ENCODE results near the gene CDHR2. TPM values are rescaled to one million over a fixed set of nuclear protein-coding genes. Genes with fewer than 3 reads are reported as not detected.

CDHR2 gene
- total and polyA plus RNA-seq, 12 donors, result 0.03 to 0.22 (median 0.19) TPM; not detected in 9

DNA sequence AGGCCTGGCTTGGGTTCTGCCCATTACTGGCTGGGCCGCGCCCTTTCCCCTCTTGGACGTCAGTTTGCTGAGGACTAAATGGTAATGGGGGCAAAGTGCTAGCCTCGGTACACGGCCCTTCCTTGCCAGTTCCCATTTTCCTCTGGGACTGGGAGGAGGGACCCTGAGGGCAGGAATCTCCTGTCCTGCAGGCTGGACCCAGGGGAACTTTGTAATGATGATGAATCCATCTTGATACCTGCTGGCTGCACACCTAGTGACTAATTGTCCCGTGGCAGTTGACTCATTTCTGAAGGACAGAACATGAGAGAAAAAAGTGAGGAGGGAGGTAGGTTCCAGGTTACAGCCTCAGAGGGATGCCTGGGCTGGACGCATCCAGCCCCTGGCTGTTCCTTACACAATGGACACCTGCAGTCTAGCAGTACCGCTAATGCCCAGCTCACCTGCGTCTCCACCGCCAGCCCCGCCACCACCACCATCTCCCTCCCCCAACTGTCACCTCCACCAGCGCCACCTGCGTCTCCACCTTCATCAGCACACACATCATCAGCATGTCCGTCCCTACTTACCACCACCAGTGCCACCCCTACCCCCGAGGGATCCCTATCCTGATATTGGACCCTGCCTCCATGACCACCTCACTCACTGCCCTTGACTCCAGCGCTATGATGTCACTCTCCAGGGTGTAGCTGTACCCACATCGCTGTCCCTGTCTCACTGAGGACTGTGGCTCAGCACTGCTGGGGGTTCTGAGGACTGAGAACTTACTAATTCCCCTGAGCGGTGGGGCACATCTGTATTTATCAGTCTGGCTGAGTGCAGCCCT lies 4.3 kb downstream of the CDHR2 start:
- ATAC-seq, result peak in 3 of 8 donors; percentile 16 to 34 (median 18)
- Histone ChIP-seq H3K27ac (no peak overlapping the region), H3K4me3 (no peak overlapping the region), H3K9me3 (no peaks in the 10 kb centered on the region), H3K4me1 (peaks cover 0 to 18% (median 0%) of the 10 kb centered on the region in 9 donors), H3K36me3 (no peaks in the 10 kb centered on the region), H3K27me3 (peaks cover 0 to 30% (median 17%) of the 10 kb centered on the region in 7 donors)
- WGBS, 2 donors, result 60 to 62% methylated on average over 18 of the region's 18 CpGs
- no peak for DNase-seq
- TF ChIP-seq CTCF (IDR thresholded peaks at IDR 0.05), result no peak
- intact Hi-C loops (cut with DNase I), result no loop called here

DNA sequence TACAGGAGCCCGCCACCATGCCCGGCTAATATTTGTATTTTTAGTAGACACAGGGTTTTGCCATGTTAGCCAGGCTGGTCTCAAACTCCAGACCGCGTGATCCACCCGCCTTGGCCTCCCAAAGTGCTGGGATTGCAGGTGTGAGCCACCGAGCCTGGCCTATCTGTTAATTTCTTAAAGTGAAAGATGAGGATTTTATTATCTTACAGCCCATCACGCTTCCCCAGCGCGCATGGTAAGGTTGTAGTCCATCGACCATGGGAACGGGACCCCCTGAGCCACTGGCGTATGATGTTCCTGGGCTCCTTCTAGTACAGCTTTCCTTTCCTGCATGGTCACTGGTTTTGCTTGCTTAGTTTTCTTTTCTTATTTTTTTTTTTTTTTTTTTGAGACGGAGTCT lies 8.7 kb downstream of the CDHR2 start:
- ATAC-seq (no peak), DNase-seq (no peak)
- Histone ChIP-seq H3K9me3 (no peaks in the 10 kb centered on the region), H3K4me3 (no peak overlapping the region), H3K27ac (no peak overlapping the region), H3K4me1 (peaks cover 0 to 11% (median 0%) of the 10 kb centered on the region in 9 donors), H3K27me3 (peaks cover 0 to 28% (median 17%) of the 10 kb centered on the region in 7 donors), H3K36me3 (no peaks in the 10 kb centered on the region)
- 96% methylated on average over 12 to 13 of the region's 13 CpGs for WGBS, 2 donors
- no peak for TF ChIP-seq CTCF (IDR thresholded peaks at IDR 0.05)
- intact Hi-C loops (cut with DNase I), result no loop called here

DNA sequence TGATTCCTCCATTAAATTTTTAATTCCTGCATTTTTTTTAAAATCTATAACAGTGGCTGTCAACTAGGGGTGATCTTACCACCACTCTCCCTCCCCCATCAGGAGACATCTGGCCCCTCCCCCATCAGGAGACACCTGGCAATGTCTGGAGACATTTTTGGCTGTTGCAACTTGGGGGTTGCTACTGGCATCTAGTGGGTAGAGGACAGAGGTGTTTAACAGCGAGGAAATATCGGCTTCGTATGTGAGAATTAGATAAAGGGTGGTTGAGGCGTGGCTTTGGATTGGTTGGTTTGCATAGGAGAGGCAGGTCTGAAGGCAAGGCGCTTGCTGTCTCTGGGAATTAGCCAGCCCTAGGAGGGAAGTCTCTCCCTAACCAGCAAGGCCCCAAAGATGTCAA lies 10.5 kb downstream of the CDHR2 start:
- intact Hi-C loops (cut with DNase I), result no loop called here
- WGBS, 2 donors, result 37 to 45% methylated on average over 5 of the region's 5 CpGs
- peaks cover 0 to 19% (median 6%) of the 10 kb centered on the region in 7 donors for H3K27me3 ChIP-seq
- no peak overlapping the region for H3K27ac ChIP-seq
- peaks cover 0 to 3% (median 0%) of the 10 kb centered on the region in 9 donors for H3K4me1 ChIP-seq
- no peaks in the 10 kb centered on the region for H3K36me3 ChIP-seq
- H3K9me3 ChIP-seq, result no peaks in the 10 kb centered on the region
- ATAC-seq (no peak), DNase-seq (no peak)
- TF ChIP-seq CTCF (IDR thresholded peaks at IDR 0.05), result no peak
- H3K4me3 ChIP-seq, result no peak overlapping the region

GRCh38 chr5:176560364-176560763 lies 11.2 kb downstream of the CDHR2 start:
- peaks cover 0 to 18% (median 6%) of the 10 kb centered on the region in 7 donors for H3K27me3 ChIP-seq
- no peaks in the 10 kb centered on the region for H3K9me3 ChIP-seq
- ATAC-seq, result no peak
- DNase-seq, result no peak
- no peak overlapping the region for H3K27ac ChIP-seq
- intact Hi-C loops (cut with DNase I), result no loop called here
- H3K4me1 ChIP-seq, result peaks cover 0 to 3% (median 0%) of the 10 kb centered on the region in 9 donors
- WGBS, 2 donors, result 67 to 71% methylated on average over 8 of the region's 8 CpGs
- no peaks in the 10 kb centered on the region for H3K36me3 ChIP-seq
- TF ChIP-seq CTCF (IDR thresholded peaks at IDR 0.05), result no peak
- no peak overlapping the region for H3K4me3 ChIP-seq
